ENCODE data around the gene PTPRT.

PTPRT gene

GRCh38 chr20:42197599-42197998, 992.1 kb downstream of the PTPRT start:
- no peaks in the 10 kb centered on the region for H3K36me3 ChIP-seq (ENCODE audit: control insufficient read depth, insufficient read depth, low read length)
- DNase-seq (ENCODE audit: low read depth, low spot score): no peak
- H3K27me3 ChIP-seq (ENCODE audit: control insufficient read depth, insufficient read depth, low read length): no peaks in the 10 kb centered on the region
- H3K4me1 ChIP-seq (ENCODE audit: control insufficient read depth, insufficient read depth, low read length): no peaks in the 10 kb centered on the region
- H3K9me3 ChIP-seq (ENCODE audit: control insufficient read depth, insufficient read depth, low read length): no peaks in the 10 kb centered on the region
- H3K27ac ChIP-seq (ENCODE audit: low read length): no peak overlapping the region
- H3K4me3 ChIP-seq (ENCODE audit: low read length): no peak overlapping the region

GRCh38 chr20:42193119-42193518, 996.6 kb downstream of the PTPRT start:
- Histone ChIP-seq H3K27ac (ENCODE audit: low read length) (no peak overlapping the region), H3K4me3 (ENCODE audit: low read length) (no peak overlapping the region), H3K9me3 (ENCODE audit: control insufficient read depth, insufficient read depth, low read length) (no peaks in the 10 kb centered on the region), H3K4me1 (ENCODE audit: control insufficient read depth, insufficient read depth, low read length) (no peaks in the 10 kb centered on the region), H3K27me3 (ENCODE audit: control insufficient read depth, insufficient read depth, low read length) (no peaks in the 10 kb centered on the region), H3K36me3 (ENCODE audit: control insufficient read depth, insufficient read depth, low read length) (no peaks in the 10 kb centered on the region)
- no peak for DNase-seq (ENCODE audit: low read depth, low spot score)
- WGBS (ENCODE audit: insufficient coverage, insufficient read length): no CpG with 5 or more reads among the region's 2 CpGs

GRCh38 chr20:42192321-42192720, 997.4 kb downstream of the PTPRT start:
- H3K4me1 ChIP-seq (ENCODE audit: control insufficient read depth, insufficient read depth, low read length): no peaks in the 10 kb centered on the region
- no peaks in the 10 kb centered on the region for H3K36me3 ChIP-seq (ENCODE audit: control insufficient read depth, insufficient read depth, low read length)
- DNase-seq (ENCODE audit: low read depth, low spot score): no peak
- no CpG with 5 or more reads among the region's 2 CpGs for WGBS (ENCODE audit: insufficient coverage, insufficient read length)
- no peaks in the 10 kb centered on the region for H3K9me3 ChIP-seq (ENCODE audit: control insufficient read depth, insufficient read depth, low read length)
- no peak overlapping the region for H3K4me3 ChIP-seq (ENCODE audit: low read length)
- H3K27ac ChIP-seq (ENCODE audit: low read length): no peak overlapping the region
- H3K27me3 ChIP-seq (ENCODE audit: control insufficient read depth, insufficient read depth, low read length): no peaks in the 10 kb centered on the region

GRCh38 chr20:42191140-42191860, 998.4 kb downstream of the PTPRT start:
- no CpG with 5 or more reads among the region's 4 CpGs for WGBS (ENCODE audit: insufficient coverage, insufficient read length)
- H3K27ac ChIP-seq (ENCODE audit: low read length): no peak overlapping the region
- H3K9me3 ChIP-seq (ENCODE audit: control insufficient read depth, insufficient read depth, low read length): no peaks in the 10 kb centered on the region
- H3K4me3 ChIP-seq (ENCODE audit: low read length): no peak overlapping the region
- no peak for DNase-seq (ENCODE audit: low read depth, low spot score)
- no peaks in the 10 kb centered on the region for H3K27me3 ChIP-seq (ENCODE audit: control insufficient read depth, insufficient read depth, low read length)
- H3K36me3 ChIP-seq (ENCODE audit: control insufficient read depth, insufficient read depth, low read length): no peaks in the 10 kb centered on the region
- no peaks in the 10 kb centered on the region for H3K4me1 ChIP-seq (ENCODE audit: control insufficient read depth, insufficient read depth, low read length)

DNA sequence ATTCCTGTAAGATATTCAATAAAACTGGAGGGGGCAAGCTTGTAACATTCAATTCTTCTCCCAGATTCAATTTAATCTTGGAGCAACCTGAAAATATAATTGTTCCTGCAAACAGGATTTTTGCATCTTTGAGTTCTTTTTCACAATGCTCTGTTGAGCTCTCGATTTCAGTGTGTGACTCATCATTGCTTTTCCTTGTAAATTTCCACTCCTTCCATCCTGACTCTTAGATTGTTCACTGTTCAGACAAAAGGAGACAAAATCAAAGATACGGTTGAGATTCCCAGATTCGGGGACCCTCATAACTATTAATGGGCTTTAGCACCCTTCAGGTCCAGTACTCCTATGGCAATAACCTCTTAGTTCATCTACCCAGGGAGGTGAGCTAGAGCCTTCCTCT, 999.6 kb downstream of the PTPRT start:
- WGBS (ENCODE audit: insufficient coverage, insufficient read length): no CpG with 5 or more reads among the region's 3 CpGs
- no peaks in the 10 kb centered on the region for H3K4me1 ChIP-seq (ENCODE audit: control insufficient read depth, insufficient read depth, low read length)
- no peak for DNase-seq (ENCODE audit: low read depth, low spot score)
- no peaks in the 10 kb centered on the region for H3K36me3 ChIP-seq (ENCODE audit: control insufficient read depth, insufficient read depth, low read length)
- no peak overlapping the region for H3K4me3 ChIP-seq (ENCODE audit: low read length)
- no peaks in the 10 kb centered on the region for H3K27me3 ChIP-seq (ENCODE audit: control insufficient read depth, insufficient read depth, low read length)
- H3K27ac ChIP-seq (ENCODE audit: low read length): no peak overlapping the region
- H3K9me3 ChIP-seq (ENCODE audit: control insufficient read depth, insufficient read depth, low read length): no peaks in the 10 kb centered on the region

DNA sequence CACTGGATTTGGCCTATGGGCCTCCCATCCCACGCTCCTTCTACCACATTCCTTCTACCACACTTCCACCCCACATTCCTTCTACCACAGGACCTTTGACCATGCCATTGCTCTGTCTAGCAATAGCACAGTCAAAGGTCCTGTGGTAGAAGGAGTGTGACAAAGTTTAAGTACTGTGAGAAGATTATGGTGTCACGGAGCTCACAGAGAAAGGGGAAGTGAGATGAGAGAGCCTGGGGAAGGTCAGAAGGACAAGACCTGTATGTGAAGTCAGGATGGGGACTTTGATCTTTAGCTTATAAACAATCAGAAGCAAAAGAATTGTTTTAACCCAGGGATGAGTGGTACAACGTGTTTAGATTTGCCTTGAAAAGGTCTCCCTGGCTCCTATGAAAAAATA, 1003.4 kb downstream of the PTPRT start:
- WGBS (ENCODE audit: insufficient coverage, insufficient read length): no CpG with 5 or more reads among the region's 3 CpGs
- Histone ChIP-seq H3K4me3 (ENCODE audit: low read length) (no peak overlapping the region), H3K4me1 (ENCODE audit: control insufficient read depth, insufficient read depth, low read length) (no peaks in the 10 kb centered on the region), H3K27ac (ENCODE audit: low read length) (no peak overlapping the region), H3K9me3 (ENCODE audit: control insufficient read depth, insufficient read depth, low read length) (no peaks in the 10 kb centered on the region), H3K27me3 (ENCODE audit: control insufficient read depth, insufficient read depth, low read length) (no peaks in the 10 kb centered on the region), H3K36me3 (ENCODE audit: control insufficient read depth, insufficient read depth, low read length) (no peaks in the 10 kb centered on the region)
- no peak for DNase-seq (ENCODE audit: low read depth, low spot score)

DNA sequence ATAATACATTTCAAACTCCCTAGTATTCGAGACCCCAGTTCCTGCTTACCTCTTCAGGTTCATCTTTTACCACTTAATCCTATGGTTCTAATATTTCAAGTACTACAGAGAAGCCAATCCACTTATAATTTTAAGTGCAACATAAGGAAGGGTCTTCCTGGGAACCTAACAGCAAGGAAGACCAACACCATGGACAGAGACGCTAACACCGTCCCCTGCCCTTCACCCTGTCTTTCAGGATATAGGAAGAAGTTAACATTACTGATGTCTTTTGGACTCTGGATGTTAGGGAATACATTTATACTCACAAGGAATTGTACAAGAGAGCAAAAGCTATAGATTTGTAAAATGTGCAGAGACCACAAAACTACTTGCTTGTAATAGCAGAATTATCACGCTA, 1006.6 kb downstream of the PTPRT start:
- Histone ChIP-seq H3K4me1 (ENCODE audit: control insufficient read depth, insufficient read depth, low read length) (no peaks in the 10 kb centered on the region), H3K27ac (ENCODE audit: low read length) (no peak overlapping the region), H3K4me3 (ENCODE audit: low read length) (no peak overlapping the region), H3K36me3 (ENCODE audit: control insufficient read depth, insufficient read depth, low read length) (no peaks in the 10 kb centered on the region), H3K9me3 (ENCODE audit: control insufficient read depth, insufficient read depth, low read length) (no peaks in the 10 kb centered on the region), H3K27me3 (ENCODE audit: control insufficient read depth, insufficient read depth, low read length) (no peaks in the 10 kb centered on the region)
- no peak for DNase-seq (ENCODE audit: low read depth, low spot score)
- WGBS (ENCODE audit: insufficient coverage, insufficient read length): 100% methylated on average over 1 of the region's 4 CpGs

DNA sequence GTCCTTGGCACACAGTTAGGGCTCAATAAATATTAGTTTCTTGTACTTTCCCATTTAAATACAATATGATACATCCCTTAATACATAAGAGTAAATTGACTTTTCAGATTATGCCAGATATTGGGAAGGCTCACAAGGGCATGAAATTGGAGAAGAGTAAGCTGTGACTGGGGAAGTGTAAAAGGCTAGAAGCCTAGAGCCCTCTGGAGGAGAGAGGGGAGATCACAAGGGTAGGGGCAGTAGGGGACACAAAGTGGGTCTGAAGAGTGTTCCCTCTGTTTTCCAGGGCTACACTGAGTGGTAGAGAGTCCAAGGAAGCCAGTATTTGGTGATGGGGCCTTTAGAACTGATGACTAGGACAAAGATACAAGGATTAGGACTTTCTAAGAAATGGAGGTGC, 1008.6 kb downstream of the PTPRT start:
- Histone ChIP-seq H3K27me3 (ENCODE audit: control insufficient read depth, insufficient read depth, low read length) (no peaks in the 10 kb centered on the region), H3K4me1 (ENCODE audit: control insufficient read depth, insufficient read depth, low read length) (no peaks in the 10 kb centered on the region), H3K4me3 (ENCODE audit: low read length) (no peak overlapping the region), H3K27ac (ENCODE audit: low read length) (no peak overlapping the region), H3K9me3 (ENCODE audit: control insufficient read depth, insufficient read depth, low read length) (no peaks in the 10 kb centered on the region), H3K36me3 (ENCODE audit: control insufficient read depth, insufficient read depth, low read length) (no peaks in the 10 kb centered on the region)
- DNase-seq (ENCODE audit: low read depth, low spot score): no peak

GRCh38 chr20:42179768-42180167, 1009.9 kb downstream of the PTPRT start:
- Histone ChIP-seq H3K27ac (ENCODE audit: low read length) (no peak overlapping the region), H3K4me3 (ENCODE audit: low read length) (no peak overlapping the region), H3K9me3 (ENCODE audit: control insufficient read depth, insufficient read depth, low read length) (no peaks in the 10 kb centered on the region), H3K4me1 (ENCODE audit: control insufficient read depth, insufficient read depth, low read length) (no peaks in the 10 kb centered on the region), H3K36me3 (ENCODE audit: control insufficient read depth, insufficient read depth, low read length) (no peaks in the 10 kb centered on the region), H3K27me3 (ENCODE audit: control insufficient read depth, insufficient read depth, low read length) (no peaks in the 10 kb centered on the region)
- no CpG with 5 or more reads among the region's 4 CpGs for WGBS (ENCODE audit: insufficient coverage, insufficient read length)
- DNase-seq (ENCODE audit: low read depth, low spot score): no peak

- Histone ChIP-seq H3K4me1 (ENCODE audit: control insufficient read depth, insufficient read depth, low read length) (no peaks in the 10 kb centered on the region), H3K27me3 (ENCODE audit: control insufficient read depth, insufficient read depth, low read length) (no peaks in the 10 kb centered on the region), H3K27ac (ENCODE audit: low read length) (no peak overlapping the region), H3K4me3 (ENCODE audit: low read length) (no peak overlapping the region), H3K36me3 (ENCODE audit: control insufficient read depth, insufficient read depth, low read length) (no peaks in the 10 kb centered on the region), H3K9me3 (ENCODE audit: control insufficient read depth, insufficient read depth, low read length) (no peaks in the 10 kb centered on the region)
- WGBS (ENCODE audit: insufficient coverage, insufficient read length): no CpG with 5 or more reads among the region's 2 CpGs
- DNase-seq (ENCODE audit: low read depth, low spot score): no peak
Measured at GRCh38 chr20:42173440-42173839, 1016.3 kb downstream of the PTPRT start.

- DNase-seq (ENCODE audit: low read depth, low spot score): no peak
- H3K27me3 ChIP-seq (ENCODE audit: control insufficient read depth, insufficient read depth, low read length): peaks cover 2% of the 10 kb centered on the region; the same call in 1 of the 2 replicates
- no peaks in the 10 kb centered on the region for H3K36me3 ChIP-seq (ENCODE audit: control insufficient read depth, insufficient read depth, low read length)
- 100% methylated on average over 2 of the region's 7 CpGs for WGBS (ENCODE audit: insufficient coverage, insufficient read length)
- no peaks in the 10 kb centered on the region for H3K4me1 ChIP-seq (ENCODE audit: control insufficient read depth, insufficient read depth, low read length)
- H3K4me3 ChIP-seq (ENCODE audit: low read length): no peak overlapping the region
- H3K9me3 ChIP-seq (ENCODE audit: control insufficient read depth, insufficient read depth, low read length): no peaks in the 10 kb centered on the region
- H3K27ac ChIP-seq (ENCODE audit: low read length): no peak overlapping the region
Measured at GRCh38 chr20:42164121-42164890, 1025.4 kb downstream of the PTPRT start.

Data from iPS DF 6.9 (cell line).